Bone marrow (tissue), 2 donors: ENCODE results near the gene CCDC97.
"Not testable (repeated sequence)": the region's sequence is repeated elsewhere in the genome, so short reads cannot be mapped to it uniquely, and the experiment has no call there.

ENCODE experiments used
- DNase-seq, 2 donors: peaks; one replicate each; lab custom pipeline; 2025; lab: John Stamatoyannopoulos, UW

CCDC97 gene

DNA sequence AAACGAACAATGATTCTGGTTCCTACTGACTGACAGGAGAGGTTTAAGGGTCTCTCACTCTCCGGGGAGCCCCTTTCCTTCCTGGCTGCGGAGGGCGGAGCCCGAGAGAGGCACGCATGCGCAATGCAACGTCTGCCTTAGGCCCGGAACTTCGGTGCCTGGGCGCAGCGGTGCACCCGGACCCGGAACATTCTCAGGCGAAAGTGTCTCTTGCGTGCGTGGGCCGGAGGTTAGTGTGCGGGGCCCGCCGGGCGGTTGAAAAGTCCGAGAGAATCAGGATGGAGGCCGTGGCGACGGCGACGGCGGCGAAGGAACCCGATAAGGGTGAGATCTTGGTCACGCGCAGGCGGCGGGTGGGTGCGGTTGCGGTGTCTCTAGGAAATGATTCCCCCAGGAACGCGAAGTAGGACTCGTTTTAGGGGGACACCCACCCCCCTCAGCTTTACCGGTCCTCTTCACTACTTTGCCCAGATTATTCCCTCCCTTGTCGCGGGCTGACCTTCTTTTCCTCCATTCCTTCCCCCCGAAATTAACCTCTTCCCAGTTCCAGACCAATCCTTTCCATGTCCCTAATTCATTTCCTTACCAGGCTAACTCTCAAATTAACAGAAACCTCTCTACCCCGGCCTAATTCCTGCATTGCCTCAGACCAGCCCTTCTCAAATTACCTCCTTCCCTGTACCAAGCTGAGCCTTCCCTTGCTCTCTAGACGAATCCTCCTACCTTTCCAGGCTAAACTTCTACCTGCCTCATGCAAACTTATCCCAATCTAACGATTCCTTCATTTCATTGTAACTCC is at the start of gene CCDC97:
TSS of gene CCDC97 (plus strand) at position 140 of the 799 bp plus-strand sequence. CDS start at position 279, 139 bp downstream.
- peak; percentile 77 to 88 for DNase-seq

DNA sequence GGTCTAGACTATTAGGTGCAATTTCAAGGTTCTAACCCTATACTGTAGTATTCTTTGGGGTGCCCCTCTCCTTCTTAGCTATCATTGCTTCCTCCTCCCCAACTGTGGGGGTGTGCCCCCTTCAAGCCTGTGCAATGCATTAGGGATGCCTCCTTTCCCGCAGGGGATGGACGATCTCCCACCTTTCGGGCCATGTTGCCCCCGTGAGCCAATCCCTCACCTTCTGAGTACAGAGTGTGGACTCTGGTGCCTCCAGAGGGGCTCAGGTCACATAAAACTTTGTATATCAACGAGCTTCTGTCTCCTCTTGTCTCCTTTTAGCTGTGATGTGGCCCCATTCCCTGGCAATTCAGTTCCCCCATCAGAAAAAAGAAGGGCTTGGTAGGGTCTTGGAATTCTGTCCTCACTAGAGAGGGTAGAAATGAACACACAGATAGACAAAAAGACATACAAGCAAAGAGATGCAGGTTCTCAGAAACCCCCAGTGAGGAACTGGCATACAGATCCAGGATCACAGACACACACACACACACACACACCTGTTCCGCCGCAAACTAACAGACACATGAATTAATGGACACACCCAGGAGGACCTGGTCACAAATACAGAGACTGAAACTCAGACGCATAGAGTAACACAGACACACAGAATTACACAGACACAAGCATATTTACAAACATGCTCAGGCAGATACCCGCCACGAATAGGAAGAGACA is 48.3 kb upstream of the CCDC97 start:
- DNase-seq, result no peak

DNA sequence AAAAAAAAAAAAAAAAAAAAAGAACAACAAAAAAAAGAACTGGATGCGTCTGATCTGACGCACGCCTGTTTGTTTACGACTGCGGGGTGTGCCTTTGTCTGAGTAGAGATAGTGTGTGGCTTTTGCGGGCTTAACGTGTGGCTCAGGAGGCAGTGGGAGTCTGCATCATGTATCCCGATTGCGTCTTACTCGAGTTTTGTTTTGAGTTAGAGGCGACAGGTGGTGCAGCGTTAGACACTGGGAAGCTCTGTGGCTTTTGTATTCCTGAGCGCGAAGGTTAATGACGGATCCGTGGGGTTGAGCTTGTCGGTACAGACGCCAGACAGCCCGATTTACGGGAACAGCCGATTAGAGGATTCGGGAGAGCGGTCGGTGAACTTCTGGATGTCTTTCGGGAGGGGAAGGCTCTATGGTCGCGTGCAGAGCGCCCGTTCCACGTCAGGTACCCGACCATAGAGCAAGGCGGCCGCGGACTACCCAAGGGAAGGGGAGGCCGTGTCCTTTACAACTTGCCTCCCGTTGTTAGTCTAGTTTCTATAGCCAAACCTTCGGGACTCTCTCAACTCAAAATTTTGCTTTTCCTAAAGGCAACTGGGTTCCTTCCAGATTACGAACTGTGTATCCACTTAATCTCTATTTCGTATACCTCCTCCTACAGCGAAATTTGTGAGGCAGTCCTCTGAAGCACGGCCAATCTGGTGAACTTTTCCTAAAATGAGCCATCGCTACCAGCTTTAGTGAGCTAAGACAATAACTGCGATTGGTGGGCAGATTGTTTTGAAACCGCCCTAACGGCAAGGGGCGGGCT is 46.7 kb upstream of the CCDC97 start:
- peak in 1 of 2 donors; percentile 54 for DNase-seq

DNA sequence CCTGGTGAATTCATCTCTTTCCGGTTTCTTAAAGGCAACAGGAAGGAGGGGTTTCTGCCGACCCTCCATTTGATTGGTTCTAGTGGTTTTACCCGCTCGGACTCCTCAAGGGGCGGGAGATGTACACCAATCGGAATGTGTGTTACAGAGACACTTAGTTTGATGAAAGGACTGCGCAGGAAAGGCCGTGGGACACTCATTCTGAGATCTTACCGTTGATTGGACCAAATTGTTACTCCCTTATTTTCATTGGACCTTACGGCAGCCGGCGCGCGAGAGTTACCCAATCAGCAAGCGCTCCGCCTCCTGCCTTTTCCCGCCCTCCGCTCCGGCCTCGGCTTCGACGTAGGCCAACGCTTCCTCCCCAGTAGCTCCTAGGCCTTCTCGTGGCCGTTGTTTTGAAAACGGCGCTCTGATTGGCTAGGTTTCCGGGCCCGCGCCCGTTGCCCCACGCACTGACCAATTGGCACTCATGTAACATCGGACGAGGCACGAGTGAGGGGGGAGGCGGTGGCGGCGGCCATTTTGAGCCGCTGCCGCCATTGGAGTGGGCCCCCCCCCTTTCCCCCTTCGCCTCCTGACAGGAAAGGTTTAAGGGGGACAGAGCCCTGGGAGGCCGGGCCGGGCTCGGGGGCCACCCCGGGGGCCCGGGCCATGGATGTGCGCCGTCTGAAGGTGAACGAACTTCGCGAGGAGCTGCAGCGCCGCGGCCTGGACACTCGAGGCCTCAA is 46.0 kb upstream of the CCDC97 start, which contains the start of gene HNRNPUL1:
TSS of gene HNRNPUL1 (plus strand) at position 523 of the 731 bp plus-strand sequence. CDS start at position 655, 132 bp downstream.
- peak; percentile 97 to 100 for DNase-seq

DNA sequence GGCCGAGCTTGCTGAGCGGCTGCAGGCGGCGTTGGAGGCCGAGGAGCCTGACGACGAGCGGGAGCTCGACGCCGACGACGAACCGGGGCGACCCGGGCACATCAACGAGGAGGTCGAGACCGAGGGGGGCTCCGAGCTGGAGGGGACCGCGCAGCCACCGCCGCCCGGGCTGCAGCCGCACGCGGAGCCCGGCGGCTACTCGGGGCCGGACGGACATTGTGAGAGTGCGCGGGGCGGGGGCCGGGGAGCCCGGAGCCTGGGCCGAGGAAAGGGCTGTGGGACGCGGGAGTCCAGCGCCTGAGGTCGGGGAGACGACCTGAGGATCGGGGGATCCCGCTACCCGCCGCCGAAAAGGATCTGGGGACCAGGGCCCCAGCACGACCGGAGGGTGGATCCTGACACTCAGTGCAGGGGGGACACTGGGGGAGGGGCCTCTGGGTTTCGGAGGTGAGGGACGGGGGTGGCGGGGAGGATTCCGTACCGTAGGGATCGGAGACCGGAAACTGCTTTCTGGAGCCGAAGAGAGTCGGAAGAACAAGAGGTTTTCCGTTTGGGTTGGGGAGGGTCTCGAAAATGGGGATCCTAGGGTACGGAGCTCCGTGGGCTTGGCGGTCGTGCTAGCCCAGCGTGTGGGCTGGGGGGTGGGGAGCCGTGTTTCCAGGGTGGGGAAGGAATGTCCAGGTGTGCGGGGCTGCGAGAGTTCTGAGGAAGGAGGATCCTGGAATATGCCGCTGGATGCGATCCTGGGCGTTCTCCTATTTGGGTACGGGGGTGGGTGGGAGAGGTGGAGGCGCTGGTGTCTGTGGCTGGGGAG is 45.2 kb upstream of the CCDC97 start:
- DNase-seq, result peak in 1 of 2 donors; percentile 67

DNA sequence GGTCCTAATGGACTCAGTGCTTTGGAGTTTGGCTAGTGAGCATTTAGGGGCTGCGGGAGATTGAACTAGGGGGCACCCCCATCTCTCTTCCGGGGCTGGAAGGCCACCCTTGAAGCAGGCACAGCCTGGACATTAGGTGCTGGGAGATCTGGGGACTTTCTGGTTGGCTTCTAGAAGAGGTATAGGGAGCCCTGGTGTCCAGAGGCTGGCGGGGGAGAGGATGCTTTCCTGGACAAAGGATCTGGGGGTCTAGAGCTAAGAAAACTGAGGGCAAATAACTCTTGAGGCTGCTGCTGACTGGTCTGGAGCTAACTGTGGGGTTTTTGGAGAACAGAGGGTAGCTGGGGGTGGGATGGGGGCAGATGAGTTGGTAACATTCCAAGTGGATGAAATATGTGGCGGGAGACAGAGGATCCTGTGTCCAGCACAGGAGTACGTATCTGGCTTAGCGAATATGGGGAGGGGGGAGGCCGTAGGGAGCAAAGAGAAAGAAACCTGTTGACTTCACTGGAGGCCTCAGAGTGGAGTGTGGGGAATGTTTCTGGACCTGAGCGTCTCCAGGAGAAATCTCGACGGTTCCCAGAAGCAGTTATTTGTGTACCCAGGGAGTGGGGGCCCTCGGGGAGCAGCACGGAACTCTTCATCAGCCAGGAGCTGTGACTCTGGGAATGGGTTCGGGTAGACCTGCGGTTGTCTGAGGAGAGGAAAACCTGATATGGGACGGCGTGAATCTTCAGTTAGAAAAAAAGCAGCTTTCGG is 44.4 kb upstream of the CCDC97 start:
- DNase-seq, result peak in 1 of 2 donors; percentile 21

DNA sequence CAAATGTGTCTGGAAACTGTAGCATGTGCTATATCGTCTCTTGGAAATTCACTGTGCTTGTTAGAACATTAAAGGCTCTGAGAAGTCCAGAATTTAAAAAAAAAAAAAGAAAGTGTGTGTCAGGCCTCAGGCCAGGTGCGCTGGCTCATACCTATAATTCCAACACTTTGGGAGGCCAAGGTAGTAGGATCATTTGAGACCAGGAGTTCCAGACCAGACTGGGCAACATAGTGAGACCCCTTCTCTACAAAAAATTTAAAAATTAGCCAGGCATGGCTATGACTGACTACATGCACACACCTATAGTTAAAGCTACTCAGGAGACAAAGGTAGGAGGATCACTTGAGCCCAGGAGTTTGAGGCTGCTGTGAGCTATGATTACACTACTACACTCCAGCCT is 40.9 kb upstream of the CCDC97 start:
- DNase-seq, result no peak

DNA sequence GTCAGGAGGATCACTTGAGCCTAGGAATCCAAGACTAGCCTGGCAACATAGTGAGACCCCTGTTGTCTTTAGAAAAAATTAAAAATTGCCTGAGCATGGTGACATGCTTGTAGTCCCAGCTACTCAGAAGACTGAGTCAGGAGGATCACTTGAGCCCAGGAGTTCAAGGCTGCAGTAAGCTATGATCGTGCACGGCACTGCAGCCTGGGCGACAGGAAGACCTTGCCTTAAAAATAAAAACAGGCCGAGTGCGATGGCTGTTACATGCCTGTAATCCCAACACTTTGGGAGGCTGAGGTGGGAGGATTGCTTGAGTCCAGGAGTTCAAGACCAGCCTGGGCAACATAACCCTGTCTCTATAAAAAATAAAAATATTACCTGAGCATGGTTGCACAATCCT is 40.4 kb upstream of the CCDC97 start:
- DNase-seq, result no peak

DNA sequence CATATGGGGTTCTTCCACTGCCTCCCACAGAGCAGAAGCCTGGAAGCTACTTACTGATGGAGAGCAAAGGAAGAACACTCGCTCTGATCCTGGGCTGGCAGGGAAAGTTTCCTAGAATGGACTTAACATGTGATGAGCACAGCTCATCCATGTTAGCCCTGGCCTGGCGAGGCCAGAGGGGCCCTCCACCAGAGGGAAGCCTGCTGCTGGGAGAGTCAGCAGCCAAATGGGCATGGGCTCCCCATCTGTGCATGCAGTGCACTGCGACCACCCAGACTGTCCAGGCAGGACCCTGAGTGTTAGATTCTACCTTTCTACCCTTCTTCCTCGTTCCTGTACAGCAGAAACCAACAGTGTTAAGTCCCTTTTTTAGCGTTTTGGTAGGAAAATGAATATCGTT is 36.9 kb upstream of the CCDC97 start:
- no peak for DNase-seq

DNA sequence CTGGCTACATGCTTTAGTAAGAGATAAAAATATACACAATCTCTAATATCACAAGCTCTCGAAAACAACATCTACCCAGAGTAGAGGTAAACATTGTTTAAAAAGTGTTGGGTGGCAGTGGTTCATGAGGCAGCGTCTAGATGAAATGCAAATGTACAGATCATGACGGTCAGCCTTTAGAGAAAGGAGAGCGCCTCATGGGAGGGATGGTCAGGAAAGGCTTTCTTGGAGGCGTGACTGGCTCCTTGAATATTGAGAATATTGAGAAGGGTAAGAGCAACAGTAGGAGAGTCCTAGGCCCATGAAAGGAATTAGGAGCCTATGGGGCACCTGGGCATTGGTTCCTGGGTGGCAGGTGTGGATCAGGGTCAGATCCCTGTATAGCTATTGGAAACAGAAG is 35.2 kb upstream of the CCDC97 start:
- DNase-seq, result no peak

DNA sequence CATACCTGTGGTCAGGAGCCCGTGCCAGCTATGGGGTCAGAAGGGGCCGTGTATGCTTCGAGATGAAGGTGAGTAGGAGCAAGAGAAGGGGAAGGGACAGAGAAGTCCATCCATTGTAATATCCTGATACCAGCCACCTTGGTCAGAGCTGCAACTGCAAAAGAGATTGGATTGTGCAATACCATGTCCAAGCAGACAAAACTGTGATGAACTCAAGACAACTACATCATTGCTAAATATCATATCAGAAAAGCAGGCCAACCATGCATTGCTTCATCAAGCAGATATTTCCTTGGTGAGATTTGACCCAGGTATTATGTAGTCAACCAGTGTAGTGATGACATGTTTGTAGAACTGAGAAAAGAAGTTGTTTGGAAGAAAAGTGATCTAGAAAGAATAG is 33.7 kb upstream of the CCDC97 start:
- DNase-seq, result no peak

DNA sequence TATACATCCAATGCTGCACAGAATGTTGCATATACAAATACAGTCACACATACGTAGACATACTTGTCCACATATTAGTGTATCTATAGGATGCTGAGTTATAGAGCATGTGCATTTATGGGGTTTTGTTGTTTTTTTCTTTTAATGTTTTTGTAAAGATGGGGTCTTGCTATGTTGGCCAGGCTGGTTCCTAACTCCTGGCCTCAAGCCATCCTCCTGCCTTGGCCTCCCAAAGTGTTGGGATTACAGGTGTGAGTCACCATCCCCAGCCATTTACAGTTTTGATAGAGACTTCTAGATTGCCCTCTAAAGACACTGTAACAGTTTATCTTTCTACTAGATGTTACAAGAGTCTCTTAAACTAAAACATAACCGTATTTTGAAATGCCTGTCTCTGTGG is 31.5 kb upstream of the CCDC97 start:
- no peak for DNase-seq

DNA sequence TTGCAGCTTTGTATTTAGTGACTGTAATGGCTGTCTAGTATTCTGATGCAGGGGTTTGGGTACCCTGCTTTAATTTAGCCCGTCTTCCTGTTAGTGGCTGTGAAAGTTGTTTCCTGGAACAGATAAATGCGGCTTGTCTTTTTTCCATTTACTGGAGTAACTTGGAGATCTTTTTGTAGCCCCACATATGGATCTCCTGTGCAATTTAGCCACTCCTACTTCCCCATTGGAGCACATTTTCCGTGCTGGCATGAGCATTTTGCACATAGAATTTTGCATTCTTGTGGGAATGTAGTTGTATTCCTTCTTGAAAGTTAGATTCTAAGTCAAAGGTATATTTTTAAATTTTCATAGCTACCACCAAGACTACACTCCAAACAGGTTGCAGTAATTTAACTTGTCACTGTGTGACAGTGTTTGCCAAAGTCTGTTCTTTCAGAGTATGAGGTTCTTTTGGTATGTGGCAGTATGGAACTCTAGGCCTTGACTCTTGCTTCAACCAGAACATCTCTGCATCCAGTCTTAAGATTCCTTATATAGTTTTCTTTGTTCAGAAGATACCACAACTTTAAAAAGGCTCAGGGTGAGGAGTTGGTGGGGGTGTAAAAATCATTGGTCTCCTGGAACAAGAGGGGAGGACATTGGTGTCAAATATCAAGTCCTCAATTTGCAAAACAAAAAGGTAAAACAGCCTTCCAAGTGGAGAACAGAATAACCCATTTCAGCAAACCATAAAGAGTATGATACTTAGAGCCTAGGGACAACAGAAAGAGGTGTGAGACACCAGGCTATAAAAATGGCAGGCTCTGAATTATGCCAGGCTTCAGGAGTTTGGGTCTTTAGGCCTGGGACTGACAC is 21.1 kb upstream of the CCDC97 start:
- no peak for DNase-seq

DNA sequence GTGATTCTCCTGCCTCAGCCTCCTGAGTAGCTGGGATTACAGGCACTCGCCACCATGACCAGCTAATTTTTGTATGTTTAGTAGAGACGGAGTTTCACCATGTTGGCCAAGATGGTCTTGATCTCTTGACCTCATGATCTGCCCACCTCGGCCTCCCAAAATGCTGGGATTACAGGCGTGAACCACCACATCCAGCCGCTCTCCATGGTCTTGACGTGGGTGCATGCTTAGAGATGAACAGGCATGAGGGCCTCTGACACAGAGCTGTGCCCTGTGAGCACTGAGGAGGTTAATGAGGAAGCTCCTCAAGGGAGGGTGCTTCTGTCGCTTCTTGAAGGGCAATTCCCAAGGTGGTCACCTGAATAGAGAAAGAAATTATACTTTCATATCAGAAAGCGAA is 20.2 kb upstream of the CCDC97 start:
- not testable (repeated sequence) for DNase-seq

DNA sequence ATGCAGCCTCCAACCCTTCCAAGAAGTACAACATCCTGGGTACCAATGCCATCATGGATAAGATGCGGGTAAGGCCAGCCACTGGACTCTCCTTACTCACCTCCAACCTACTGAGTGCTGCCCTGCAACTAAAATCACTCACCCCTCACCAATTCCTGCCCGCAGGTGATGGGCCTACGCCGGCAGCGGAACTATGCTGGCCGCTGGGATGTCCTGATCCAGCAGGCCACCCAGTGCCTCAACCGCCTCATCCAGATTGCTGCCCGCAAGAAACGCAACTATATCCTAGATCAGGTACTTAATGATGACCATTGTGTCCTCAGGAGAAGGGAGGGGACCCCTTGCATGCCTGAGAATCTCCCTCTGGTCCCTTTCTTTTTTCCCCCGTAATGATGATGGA is 15.6 kb upstream of the CCDC97 start:
- no peak for DNase-seq

DNA sequence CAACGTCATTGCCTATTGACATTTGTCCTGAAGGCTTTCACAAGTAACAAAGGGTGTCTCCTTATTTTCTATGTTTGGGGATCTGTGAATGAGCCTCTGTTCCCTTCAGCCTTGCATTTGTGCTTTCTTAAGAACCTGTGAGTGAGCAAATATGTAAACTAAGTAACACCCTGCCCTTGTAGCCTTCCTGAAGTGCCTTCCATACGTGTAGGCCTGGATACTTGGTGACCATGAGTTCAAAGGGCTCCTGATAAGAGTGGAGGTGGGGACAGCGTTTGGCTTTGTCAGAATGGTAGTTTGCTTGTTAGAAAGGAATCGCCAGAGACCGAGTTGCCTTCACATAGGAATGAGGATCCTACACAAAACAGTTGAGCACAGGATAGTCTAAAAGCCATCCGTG is 14.5 kb upstream of the CCDC97 start:
- DNase-seq, result no peak

DNA sequence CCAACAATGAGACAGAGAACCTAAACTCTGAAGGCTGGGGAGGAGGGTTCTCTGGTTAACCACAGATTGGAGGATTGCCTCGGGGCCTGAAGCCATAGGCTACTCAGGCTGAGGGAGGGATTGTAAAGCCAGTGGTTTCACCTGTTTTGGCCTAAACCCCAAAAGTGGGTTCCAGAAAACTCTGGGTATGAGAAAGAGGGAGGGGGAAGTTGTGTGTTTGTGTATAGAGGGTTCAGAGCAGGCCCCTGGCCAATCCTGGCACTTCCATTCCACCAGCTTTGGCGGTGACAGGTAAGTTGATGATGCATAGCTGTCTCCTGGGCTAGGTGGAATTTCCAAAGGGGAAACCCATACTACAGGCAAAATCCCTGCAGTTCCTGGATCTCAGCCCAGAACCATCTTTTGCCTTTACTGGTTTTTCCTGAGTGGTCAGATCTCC is 13.5 kb upstream of the CCDC97 start:
- no peak for DNase-seq

DNA sequence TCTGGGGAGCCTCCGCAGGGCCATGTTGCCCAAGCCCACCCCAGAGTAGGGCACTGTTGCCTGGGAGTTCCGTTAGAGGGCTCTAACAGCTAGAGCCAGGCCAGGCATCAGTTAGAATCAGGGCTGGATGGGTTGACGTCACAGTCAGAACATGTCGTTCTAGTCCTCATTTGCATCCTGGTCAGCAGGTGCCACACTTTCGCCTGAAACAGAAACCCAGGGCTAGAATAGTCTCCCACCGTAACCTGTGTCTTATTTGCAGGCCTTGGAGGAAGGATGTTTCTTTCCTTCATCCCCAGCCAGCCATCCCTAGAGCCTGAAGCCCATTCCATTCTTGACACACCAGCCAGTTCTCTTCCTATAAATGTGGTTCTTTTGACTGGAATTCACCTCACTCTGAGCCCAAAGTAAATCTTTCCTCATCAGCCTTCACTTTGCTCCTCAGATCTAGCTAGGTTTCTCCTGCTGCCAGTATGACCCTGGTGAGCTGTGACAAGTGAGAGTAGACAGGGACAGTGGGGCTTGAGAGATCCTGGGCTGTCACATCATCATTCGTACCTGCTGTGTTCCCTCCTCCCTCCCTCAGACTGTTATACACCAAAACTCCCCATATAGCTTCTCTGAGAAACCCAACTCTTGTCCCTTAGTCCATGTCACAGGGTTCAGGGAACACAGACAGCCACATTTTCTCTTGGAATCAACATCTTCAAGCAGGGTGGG is 12.2 kb upstream of the CCDC97 start:
- DNase-seq, result no peak
